NCI-H2196 (cell line): ENCODE data around the gene MPPE1.
"Not testable (repeated sequence)": the region's sequence is repeated elsewhere in the genome, so short reads cannot be mapped to it uniquely, and the experiment has no call there.

ENCODE experiments used
- DNase-seq: peaks from one replicate; lab custom pipeline; 2025; ENCODE audit not compliant: unreplicated experiment; lab: John Stamatoyannopoulos, UW

Gene MPPE1

GRCh38 chr18:11857177-11857887 lies 50.8 kb downstream of the MPPE1 start:
- DNase-seq = peak; percentile 63

- DNase-seq = not testable (repeated sequence)
Observed at GRCh38 chr18:11854554-11854953, 53.6 kb downstream of the MPPE1 start.

GRCh38 chr18:11851806-11852337 lies 56.2 kb downstream of the MPPE1 start:
- DNase-seq = peak; percentile 15

GRCh38 chr18:11851146-11851805 lies 56.8 kb downstream of the MPPE1 start, which contains the start of gene CHMP1B:
TSS of gene CHMP1B (plus strand) at chr18:11851413. CDS start at chr18:11851512, 99 bp downstream.
- DNase-seq = peak; percentile 99

- peak; percentile 68 for DNase-seq
Observed at GRCh38 chr18:11850821-11851145, 57.3 kb downstream of the MPPE1 start.

GRCh38 chr18:11849841-11850634 lies 58.1 kb downstream of the MPPE1 start:
- peak; percentile 45 for DNase-seq

GRCh38 chr18:11849279-11849678 lies 58.8 kb downstream of the MPPE1 start:
- DNase-seq = no peak

GRCh38 chr18:11847811-11848210 lies 60.3 kb downstream of the MPPE1 start:
- DNase-seq = no peak

GRCh38 chr18:11845654-11846053 lies 62.5 kb downstream of the MPPE1 start:
- no peak for DNase-seq

GRCh38 chr18:11844436-11844835 lies 63.7 kb downstream of the MPPE1 start:
- DNase-seq = no peak

GRCh38 chr18:11842562-11842961 lies 65.6 kb downstream of the MPPE1 start:
- DNase-seq = no peak

- DNase-seq = no peak
Observed at GRCh38 chr18:11840493-11840892, 67.6 kb downstream of the MPPE1 start.

GRCh38 chr18:11839556-11839955 lies 68.6 kb downstream of the MPPE1 start:
- DNase-seq = no peak

- DNase-seq = no peak
Observed at GRCh38 chr18:11834772-11835171, 73.3 kb downstream of the MPPE1 start.
